ENCODE data around the gene KLF4.
"Not testable (repeated sequence)": the region's sequence is repeated elsewhere in the genome, so short reads cannot be mapped to it uniquely, and the experiment has no call there.

Gene KLF4

GRCh38 chr9:107489687-107490605 lies at the start of gene KLF4:
Gene KLF4, minus strand, starts transcription at chr9:107489769. Its CDS starts 597 bp downstream, at chr9:107489172.
- no peak for DNase-seq (ENCODE audit: low spot score)

- no peak for DNase-seq (ENCODE audit: low spot score)
Measured at GRCh38 chr9:107536462-107536861, 46.9 kb upstream of the KLF4 start.

DNA sequence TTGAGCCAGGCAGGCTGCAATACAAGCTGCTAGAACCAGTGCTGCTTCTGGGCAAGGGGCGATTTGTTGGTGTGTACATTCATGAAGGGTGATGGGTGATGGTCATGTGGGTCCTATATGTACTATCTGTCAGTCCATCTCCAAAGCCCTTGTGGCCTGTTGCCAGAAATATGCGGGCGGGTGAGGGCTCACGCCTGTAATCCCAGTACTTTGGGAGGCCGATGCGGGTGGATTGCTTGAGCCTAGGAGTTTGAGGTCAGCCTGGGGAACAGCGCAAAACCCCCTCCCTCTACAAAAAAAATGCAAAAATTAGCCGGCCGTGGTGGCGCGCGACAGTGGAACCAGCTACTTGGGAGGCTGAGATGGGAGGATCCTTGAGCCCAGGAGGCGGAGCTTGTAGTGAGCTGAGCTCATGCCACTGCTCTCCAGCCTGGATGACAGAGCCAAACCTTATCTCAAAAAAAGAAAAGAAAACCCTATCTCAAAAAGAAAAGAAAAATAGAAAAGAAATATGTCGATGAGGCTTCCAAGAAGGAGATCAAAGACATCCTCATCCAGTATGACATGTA lies 45.0 kb upstream of the KLF4 start:
- no peak for DNase-seq (ENCODE audit: low spot score)

DNA sequence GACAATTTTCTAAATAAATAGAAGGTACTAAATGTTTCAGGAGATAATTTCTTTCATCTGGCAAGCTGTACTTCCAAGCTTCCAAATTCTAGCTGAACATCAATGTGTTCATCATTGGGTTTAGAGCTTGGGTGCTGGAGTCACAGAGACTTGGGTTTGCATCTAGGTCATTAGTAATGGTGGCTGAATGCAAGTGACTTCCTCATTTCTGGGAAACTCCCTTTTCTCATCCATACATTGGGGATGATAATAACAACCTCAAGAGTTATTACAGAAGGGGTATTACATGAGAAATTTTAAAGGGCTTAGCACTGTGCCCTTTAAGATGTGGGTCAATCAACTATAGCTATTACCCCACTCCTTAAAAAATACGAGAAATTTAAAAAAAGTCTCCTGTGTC lies 41.1 kb upstream of the KLF4 start:
- DNase-seq (ENCODE audit: low spot score): peak; percentile 12

GRCh38 chr9:107528686-107529085 lies 39.1 kb upstream of the KLF4 start:
- no peak for DNase-seq (ENCODE audit: low spot score)

GRCh38 chr9:107523539-107523938 lies 34.0 kb upstream of the KLF4 start:
- no peak for DNase-seq (ENCODE audit: low spot score)

DNA sequence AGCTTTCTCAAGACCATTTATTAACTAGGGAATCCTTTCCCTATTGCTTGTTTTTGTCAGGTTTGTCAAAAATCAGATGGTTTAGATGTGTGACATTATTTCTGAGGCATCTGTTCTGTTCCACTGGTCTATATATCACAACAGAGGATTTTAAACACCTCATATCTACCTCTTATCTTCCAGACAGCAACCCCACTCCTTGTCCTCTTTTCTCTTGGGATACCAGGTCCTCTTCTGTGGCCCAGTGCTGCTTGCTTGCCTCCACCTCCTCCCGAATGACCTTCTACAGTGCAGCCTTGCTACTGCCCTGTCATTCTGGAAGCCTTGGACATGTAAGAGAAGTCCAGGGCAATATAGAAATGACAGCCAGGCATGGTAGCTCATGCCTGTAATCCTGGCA lies 30.6 kb upstream of the KLF4 start:
- no peak for DNase-seq (ENCODE audit: low spot score)

- no peak for DNase-seq (ENCODE audit: low spot score)
Measured at GRCh38 chr9:107518037-107518807, 28.7 kb upstream of the KLF4 start.

DNA sequence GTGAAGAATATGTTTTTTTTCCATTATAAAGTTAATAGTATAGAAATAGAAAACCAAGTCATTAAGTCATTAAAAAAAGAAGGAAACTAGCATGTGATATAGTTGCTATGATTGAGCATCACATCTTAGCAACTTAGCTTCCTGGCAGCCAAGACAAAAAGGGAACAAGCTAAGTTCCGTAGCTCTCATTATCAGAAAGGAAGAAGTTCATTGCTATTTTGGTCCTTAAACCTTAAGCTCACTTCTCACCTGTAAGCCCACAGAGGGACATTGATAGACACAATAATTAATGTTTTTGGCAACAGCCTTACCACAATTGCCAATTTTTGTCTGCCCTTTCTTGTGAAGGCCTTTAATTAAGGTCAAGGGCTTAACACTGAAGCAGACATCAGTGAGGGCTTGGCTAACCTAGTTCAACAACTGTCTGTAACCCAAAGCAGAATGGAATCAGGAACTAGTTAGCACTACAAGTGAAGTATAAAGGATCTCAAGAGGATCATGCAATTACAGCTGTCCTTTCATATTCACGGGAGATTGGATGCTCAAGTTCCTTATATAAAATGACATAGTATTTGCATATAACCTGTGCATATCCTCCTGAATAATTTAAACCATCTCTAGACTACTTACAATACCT lies 24.0 kb upstream of the KLF4 start:
- DNase-seq (ENCODE audit: low spot score): no peak

DNA sequence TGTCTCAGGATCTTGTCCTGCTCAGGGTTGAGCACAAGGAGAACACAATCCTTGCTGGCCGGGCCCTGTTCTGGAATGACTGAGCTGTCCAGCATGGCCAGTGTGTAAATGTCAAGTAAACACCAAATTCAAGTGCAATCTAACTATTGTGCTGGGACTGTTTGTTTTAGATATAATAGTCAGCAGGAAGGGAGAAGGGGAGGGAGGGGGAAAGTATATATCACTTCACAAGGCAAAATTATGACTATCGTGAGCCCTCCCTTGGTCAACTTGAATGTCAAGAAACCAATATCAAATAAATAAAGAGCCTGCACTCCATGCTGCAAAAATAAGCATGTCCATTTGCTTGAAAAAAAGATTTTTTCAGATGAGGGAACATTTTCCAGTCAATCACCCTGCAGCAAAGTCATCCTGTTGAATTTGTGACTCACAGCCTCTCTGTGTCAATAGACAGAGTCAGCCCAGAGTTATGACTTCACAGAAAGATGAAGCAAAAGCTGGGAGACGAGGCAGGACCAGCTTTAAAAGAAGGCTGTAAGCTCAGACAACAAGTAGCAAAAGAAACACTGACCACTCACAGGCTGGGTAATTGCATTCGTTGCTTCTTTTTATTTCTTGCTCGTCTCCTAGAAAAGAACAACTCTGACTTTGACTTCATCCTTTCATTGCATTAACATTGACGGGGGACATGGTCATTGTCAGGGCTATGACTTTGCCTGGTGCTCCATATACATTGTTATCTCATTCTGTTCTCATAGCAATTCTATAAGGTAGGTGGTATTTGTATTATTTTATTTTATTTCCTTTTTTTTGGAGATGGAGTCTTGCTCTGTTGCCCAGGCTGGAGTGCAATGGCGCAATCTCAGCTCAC lies 15.3 kb upstream of the KLF4 start:
- DNase-seq (ENCODE audit: low spot score): no peak

- no peak for DNase-seq (ENCODE audit: low spot score)
Measured at GRCh38 chr9:107502464-107502863, 12.9 kb upstream of the KLF4 start.

GRCh38 chr9:107500421-107501200 lies 11.0 kb upstream of the KLF4 start:
- not testable (repeated sequence) for DNase-seq (ENCODE audit: low spot score)

- DNase-seq (ENCODE audit: low spot score): no peak
Measured at GRCh38 chr9:107496976-107497375, 7.4 kb upstream of the KLF4 start.

- DNase-seq (ENCODE audit: low spot score): no peak
Measured at GRCh38 chr9:107492381-107492970, 2.9 kb upstream of the KLF4 start.

GRCh38 chr9:107491081-107492053 lies 1.8 kb upstream of the KLF4 start:
- DNase-seq (ENCODE audit: low spot score): no peak

DNA sequence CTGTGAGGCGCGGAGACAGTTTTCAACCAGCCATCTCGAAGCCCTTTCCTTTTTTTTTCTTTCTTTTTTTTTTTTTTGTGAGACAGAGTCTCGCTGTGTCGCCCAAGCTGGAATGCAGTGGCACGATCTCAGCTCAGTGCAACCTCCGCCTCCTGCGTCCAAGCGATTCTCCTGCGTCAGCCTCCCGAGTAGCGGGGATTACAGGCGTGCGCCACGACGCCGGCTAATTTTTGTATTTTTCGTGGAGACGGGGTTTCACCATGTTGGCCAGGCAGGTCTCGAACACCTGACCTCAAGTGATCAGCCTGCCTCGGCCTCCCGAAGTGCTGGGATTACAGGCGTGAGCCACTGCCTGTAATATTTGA lies 1.0 kb upstream of the KLF4 start:
- DNase-seq (ENCODE audit: low spot score): not testable (repeated sequence)

GRCh38 chr9:107489144-107489673 lies 360 bp downstream of the KLF4 start:
- DNase-seq (ENCODE audit: low spot score): no peak

GRCh38 chr9:107488375-107489143 lies 1.0 kb downstream of the KLF4 start:
- no peak for DNase-seq (ENCODE audit: low spot score)
